Posterior cingulate gyrus (tissue), 11 donors: ENCODE measurements around the gene RIPK1.
A peak's percentile ranks its signal among the peaks of the same experiment; 100 is the strongest.

ENCODE experiments used
- DNase-seq, 10 donors: peaks; one replicate each; pipeline versions ENCODE4 v3.0.0 to v3.0.0-alpha.2; 2020 to 2021; ENCODE audit warnings: mixed read lengths in 3 of 10
- intact Hi-C: fragments of 100-400 bp; cut with DNase I; formaldehyde crosslinking; loops from one replicate; pipeline ENCODE4 v1.15.1; 2023

The RIPK1 gene

DNA sequence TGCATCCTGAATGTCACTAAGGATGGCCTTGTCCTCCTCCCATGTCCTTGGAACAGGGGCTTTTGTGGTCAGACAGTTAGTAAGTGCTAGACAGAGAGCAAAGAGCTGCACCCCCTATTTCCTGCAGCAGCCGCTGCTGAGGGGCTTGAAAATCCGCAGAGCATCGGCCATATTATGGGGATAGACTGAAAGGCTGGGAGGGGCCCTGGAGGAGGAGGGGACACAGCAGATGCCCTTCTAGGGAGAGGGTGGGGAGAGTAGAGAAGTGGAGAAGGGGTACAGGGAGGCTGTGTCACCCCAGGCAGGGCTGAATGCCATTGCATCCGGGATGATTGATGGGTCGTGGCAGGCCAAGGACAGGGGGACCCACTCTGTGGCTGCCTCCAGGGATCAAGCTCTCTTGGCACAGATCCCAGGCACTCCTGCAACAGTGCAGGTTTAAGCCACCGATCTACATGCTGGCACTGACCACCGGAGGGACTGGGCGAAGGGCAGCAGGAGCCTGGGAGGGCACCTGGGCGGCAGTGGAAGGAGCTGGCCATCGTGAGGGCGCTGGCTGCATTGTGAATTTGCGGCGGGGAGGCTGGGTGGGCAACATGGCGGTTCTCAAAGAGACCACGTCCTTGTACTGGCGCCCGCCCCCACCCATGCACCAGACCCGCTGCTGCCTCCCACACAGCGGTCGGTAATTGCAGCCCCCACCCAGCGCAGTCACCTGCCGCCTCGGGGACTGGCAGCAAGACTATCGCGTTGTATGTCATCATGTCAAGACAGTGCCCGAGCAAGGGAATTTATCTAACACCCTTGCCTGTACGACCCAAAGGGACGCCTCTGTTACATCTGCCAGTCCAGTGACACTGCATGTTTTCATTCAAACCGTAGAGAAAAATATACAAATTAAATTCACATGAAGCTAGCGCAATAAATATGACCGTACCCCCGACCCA, 88.2 kb downstream of the RIPK1 start:
- DNase-seq = peak in 7 of 10 donors; percentile 19 to 90 (median 31)
- intact Hi-C loops = loop anchor here (5.0 kb wide), 1 partner anchor 76 kb away; no protein-coding TSS in a partner anchor

DNA sequence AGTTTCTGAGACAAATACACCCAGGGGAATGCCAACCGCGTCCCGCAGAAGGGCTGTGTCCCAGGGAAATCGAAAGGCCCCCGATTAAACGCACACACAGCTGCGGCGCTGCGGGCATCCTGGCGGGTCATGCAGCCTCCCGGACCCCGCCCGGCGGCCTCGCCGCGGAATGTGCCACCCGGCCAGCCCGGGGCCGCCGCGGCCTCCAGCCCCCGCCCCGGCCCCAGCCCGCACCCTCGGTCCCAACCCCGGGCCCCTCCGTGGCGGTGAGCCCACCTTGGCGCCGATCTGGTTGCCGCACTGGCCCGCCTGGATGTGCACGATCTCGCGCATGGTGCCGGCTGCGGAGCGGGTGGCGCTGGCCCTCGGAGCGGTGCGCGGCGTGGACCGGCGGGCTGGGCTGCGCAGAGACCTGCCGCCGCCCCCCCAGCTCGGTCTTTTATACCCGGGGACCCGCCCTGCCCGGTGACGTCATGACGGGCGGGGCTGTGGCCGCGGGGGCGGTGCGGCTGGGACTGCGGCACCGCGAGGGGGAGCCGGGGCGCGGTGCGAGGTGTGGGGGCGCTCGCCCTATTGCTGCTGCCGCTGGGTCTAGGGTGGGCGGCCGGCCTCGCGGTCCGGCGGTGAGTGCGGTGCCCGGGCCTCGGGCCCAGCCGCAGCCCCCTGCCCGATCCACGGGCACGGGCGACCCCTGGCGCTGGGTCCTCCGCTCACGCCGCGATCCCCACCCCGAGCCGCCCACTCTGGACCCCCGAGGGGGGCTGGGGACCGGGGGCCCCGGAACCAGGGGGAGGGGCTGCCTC, 89.0 kb downstream of the RIPK1 start, which contains the start of gene TUBB2A:
Gene TUBB2A (minus strand): TSS at position 414 of the 803 bp plus-strand sequence. CDS start 81 bp downstream, at position 333.
- intact Hi-C loops = loop anchor here (5.0 kb wide), 1 partner anchor 75 kb away; no protein-coding TSS in a partner anchor
- peak; percentile 72 to 98 (median 84) for DNase-seq

DNA sequence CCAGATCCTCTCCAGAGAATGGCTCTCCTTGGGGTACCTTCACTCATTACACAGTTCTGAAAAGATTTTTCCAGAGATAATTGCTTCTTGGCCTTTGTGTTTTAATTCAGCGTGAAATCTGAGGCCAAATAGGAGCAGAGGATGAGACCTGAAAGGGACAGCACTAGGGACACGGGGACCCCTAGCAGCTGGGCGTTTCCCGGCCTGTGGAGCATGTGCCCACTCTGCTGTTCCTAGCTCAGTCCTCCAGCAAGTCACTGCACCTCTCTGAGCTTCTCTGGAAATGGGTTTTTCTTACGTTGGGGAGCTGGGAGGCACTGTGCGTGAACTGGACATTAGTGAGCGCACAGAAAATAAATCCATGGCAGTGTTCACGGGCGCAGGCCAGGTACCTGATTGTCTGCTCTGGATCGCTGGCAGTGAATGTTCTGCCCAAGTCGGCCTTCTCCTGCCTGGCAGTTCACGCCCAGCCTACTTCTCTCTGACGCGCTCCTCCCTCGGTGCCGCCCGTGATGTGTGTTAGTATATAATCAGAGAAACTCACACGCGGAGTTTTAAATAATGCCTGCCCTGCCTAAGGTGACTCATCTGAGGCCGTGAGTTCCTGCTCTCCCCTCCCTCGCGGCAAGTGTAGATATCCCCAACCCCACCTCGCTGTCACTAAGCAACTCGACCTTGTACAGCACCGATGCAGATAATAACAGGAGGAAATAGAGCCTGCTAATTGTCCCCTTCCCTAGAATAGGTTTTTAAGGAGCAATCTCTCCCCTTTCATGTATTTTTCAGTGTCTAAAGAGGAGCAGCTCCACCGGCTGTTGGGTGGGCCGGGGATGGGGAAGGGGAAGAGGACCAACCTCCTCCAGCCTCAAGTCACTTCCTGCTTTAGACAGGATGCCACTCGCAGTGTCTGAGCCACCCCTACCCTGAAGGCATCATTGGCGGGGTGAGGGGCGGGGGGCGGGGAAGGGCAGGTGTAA, 91.8 kb downstream of the RIPK1 start:
- peak in 8 of 10 donors; percentile 23 to 95 (median 62) for DNase-seq
- intact Hi-C loops = loop anchor here (5.0 kb wide), 2 partner anchors 72 to 92 kb away; no protein-coding TSS in a partner anchor

DNA sequence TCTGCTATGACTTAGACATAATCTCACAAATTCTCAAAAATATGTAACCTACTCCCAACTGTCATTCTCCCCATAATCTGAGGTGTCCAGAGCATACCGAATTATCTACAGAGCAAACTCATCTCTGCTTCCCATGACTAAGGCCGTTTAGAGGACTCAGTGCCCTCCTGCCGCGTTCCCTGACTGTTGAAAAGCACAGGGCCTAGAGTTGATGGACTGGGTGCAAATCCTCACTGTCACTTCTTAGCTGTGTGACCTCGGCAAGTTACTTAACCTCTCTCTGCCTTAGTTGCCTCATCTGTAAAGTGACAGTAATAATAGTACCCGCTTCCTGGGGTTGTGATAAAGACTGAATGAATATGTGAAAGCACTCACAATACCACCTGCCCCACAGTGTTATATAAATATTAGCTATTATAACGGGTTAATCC, 93.8 kb downstream of the RIPK1 start:
- no peak for DNase-seq
- intact Hi-C loops = loop anchor here (5.0 kb wide), 1 partner anchor 90 kb away; no protein-coding TSS in a partner anchor

DNA sequence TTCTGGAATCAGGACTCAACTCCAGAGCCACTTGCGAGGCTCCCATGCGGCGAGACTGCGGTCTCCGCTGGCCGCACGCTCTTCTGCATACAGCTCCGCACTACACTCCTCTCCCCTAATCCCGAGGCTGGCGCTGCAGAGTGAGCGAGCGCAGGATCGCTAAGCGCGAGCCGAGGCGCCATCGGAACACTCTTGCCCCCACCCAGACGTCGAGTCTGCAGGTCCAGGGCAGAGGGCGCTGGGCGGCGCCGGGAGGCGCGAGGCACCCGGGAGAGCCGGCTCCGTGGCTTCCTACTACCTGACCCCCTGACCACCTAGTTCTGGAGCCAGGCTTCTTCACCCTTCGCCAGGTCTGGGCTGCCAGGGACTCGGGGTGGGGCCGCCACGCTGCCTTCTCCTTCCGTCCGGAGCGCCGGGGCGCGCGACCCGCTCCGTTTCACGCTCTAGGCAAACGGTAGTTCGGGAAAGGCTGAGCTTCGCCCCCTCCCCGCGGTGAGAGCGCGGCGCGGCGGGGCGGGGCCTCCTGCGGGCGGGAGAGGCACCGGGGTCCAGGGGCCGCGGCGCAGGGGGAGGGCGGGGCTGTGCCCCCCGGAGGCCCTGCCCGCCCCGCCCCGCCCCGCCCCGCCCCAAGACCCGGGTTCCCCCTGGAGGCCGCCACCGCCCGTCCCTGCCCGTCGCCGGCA, 94.4 kb downstream of the RIPK1 start:
- intact Hi-C loops = loop anchor here (5.0 kb wide), 1 partner anchor 90 kb away; no protein-coding TSS in a partner anchor
- DNase-seq = peak in 9 of 10 donors; percentile 45 to 95 (median 70)

DNA sequence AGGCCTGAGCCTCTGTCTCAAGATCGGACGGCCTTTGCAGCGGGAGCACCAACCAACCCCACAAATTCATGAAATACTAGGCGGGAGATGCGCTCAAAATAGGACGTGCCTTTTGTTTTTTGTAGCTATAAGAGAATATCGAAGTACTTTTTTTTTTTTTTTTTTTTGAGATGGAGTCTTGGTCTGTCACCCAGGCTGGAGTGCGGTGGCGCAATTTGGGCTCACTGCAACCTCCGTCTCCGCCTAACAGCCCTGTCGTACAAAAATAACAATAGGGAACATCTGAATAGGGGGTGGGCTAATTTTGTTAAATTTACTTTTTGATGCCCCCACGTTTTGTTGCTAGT, 94.9 kb downstream of the RIPK1 start:
- intact Hi-C loops = loop anchor here (5.0 kb wide), 1 partner anchor 89 kb away; no protein-coding TSS in a partner anchor
- peak in 1 of 10 donors; percentile 85 for DNase-seq

DNA sequence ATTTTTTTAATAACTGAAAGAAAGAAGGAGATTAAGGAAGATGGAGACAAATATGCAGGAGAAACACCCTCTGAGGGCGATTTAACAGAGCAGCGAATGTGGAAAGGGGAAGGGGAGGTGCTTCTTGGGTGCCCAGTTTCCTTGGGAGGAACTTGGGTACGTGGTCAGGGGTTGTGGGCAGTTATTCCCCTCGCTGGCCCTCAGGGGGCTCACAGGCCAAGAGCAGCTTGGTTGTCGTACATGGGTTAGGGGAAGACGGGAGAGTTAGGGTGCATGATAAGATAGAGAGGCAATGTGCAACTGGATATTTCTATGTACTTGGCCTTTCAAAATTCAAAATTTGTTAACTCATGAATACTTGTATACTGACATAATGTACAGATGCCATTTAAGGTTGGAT, 96.1 kb downstream of the RIPK1 start:
- peak in 1 of 10 donors; percentile 27 for DNase-seq
- intact Hi-C loops = loop anchor here (5.0 kb wide), 1 partner anchor 88 kb away; no protein-coding TSS in a partner anchor
